ENCODE measurements around the gene ACVR2A. TPM values are rescaled to one million over a fixed set of nuclear protein-coding genes. Genes with fewer than 3 reads are reported as not detected.

The ACVR2A gene
- total RNA-seq, 6 experiments from 2014 or later: 4.1 to 6.2 (median 5.0) TPM

DNA sequence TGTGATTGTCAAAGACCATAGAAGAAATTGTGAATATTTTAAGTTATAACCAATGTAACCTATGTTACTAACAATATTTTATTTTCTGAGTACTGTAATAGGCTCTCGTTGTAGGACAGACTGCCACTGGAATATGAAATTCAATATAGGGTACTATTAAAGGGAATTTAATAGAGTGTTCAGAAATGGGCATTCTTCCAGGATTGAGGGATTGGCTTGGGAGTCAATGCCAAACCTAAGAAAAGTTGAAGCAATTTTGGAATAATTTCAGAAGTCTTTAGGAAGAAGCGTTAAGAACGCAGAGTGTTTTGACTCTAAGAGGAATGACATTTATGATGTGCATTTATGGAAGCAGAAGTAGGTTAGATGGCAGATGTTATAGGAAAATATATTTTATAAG lies 79.0 kb downstream of the ACVR2A start:
- no peak for DNase-seq
- H3K27me3 Mint-ChIP-seq (ENCODE audit: insufficient read depth): no peaks in the 10 kb centered on the region
- no peaks in the 10 kb centered on the region for H3K4me1 Mint-ChIP-seq (ENCODE audit: low read depth)
- peaks cover 4% of the 10 kb centered on the region; the same call in 1 of the 2 replicates for H3K36me3 Mint-ChIP-seq (ENCODE audit: low read depth)
- no peak overlapping the region for H3K4me3 Mint-ChIP-seq
- H3K9me3 Mint-ChIP-seq: no peaks in the 10 kb centered on the region
- H3K27ac Mint-ChIP-seq: no peak overlapping the region
- TF ChIP-seq, protein P1, sequence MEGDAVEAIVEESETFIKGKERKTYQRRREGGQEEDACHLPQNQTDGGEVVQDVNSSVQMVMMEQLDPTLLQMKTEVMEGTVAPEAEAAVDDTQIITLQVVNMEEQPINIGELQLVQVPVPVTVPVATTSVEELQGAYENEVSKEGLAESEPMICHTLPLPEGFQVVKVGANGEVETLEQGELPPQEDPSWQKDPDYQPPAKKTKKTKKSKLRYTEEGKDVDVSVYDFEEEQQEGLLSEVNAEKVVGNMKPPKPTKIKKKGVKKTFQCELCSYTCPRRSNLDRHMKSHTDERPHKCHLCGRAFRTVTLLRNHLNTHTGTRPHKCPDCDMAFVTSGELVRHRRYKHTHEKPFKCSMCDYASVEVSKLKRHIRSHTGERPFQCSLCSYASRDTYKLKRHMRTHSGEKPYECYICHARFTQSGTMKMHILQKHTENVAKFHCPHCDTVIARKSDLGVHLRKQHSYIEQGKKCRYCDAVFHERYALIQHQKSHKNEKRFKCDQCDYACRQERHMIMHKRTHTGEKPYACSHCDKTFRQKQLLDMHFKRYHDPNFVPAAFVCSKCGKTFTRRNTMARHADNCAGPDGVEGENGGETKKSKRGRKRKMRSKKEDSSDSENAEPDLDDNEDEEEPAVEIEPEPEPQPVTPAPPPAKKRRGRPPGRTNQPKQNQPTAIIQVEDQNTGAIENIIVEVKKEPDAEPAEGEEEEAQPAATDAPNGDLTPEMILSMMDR (IDR thresholded peaks at IDR 0.05): no peak

DNA sequence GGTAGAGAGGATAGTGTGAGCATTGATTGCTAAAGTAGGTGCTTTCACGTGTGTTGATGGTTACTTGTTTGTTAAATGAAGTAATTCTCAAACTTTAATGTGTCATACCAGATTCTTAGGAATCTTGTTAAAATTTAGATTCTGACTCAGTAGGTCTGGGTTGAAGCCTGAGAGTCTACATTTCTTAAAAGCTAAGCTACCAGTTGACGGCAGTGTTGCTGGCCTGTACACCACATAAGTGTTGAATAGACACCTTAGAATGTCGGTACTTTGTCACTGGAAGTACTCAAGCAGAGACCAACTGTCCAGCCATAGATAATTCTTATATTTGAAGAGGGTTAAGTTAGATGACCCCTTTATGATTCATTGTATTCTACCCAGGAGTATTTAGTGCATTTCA lies 79.8 kb downstream of the ACVR2A start:
- Mint-ChIP-seq H3K27ac (no peak overlapping the region), H3K4me3 (no peak overlapping the region), H3K27me3 (ENCODE audit: insufficient read depth) (no peaks in the 10 kb centered on the region), H3K9me3 (no peaks in the 10 kb centered on the region), H3K36me3 (ENCODE audit: low read depth) (peaks cover 4% of the 10 kb centered on the region; the same call in 1 of the 2 replicates), H3K4me1 (ENCODE audit: low read depth) (no peaks in the 10 kb centered on the region)
- TF ChIP-seq, protein P1 (IDR thresholded peaks at IDR 0.05): no peak
- no peak for DNase-seq

DNA sequence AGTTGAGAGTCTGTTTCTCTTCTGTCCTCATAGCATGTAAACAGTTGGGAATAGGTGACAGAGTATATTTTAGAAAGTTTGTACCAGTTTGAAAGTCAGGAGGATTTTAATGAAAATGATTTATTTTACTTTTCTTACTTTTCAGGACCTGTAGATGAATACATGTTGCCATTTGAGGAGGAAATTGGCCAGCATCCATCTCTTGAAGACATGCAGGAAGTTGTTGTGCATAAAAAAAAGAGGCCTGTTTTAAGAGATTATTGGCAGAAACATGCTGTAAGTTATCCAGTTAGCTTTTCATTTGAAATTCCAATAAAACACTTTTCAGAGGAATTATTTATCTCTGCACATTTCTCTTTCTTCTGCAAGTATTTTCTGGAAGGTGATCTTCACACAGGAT lies 81.1 kb downstream of the ACVR2A start:
- peaks cover 4% of the 10 kb centered on the region; the same call in 1 of the 2 replicates for H3K36me3 Mint-ChIP-seq (ENCODE audit: low read depth)
- no peak overlapping the region for H3K27ac Mint-ChIP-seq
- no peak for DNase-seq
- no peak overlapping the region for H3K4me3 Mint-ChIP-seq
- TF ChIP-seq, protein P1 (IDR thresholded peaks at IDR 0.05): no peak
- H3K27me3 Mint-ChIP-seq (ENCODE audit: insufficient read depth): no peaks in the 10 kb centered on the region
- no peaks in the 10 kb centered on the region for H3K4me1 Mint-ChIP-seq (ENCODE audit: low read depth)
- H3K9me3 Mint-ChIP-seq: no peaks in the 10 kb centered on the region

DNA sequence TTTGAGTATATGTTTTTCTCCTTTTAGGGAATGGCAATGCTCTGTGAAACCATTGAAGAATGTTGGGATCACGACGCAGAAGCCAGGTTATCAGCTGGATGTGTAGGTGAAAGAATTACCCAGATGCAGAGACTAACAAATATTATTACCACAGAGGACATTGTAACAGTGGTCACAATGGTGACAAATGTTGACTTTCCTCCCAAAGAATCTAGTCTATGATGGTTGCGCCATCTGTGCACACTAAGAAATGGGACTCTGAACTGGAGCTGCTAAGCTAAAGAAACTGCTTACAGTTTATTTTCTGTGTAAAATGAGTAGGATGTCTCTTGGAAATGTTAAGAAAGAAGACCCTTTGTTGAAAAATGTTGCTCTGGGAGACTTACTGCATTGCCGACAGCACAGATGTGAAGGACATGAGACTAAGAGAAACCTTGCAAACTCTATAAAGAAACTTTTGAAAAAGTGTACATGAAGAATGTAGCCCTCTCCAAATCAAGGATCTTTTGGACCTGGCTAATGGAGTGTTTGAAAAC lies 82.3 kb downstream of the ACVR2A start:
- H3K4me3 Mint-ChIP-seq: no peak overlapping the region
- TF ChIP-seq, protein P1 (IDR thresholded peaks at IDR 0.05): no peak
- no peaks in the 10 kb centered on the region for H3K27me3 Mint-ChIP-seq (ENCODE audit: insufficient read depth)

GRCh38 chr2:147933931-147934330 lies 89.1 kb downstream of the ACVR2A start:
- Mint-ChIP-seq H3K4me3 (no peak overlapping the region), H3K9me3 (no peaks in the 10 kb centered on the region), H3K27me3 (ENCODE audit: insufficient read depth) (no peaks in the 10 kb centered on the region), H3K4me1 (ENCODE audit: low read depth) (no peaks in the 10 kb centered on the region), H3K27ac (no peak overlapping the region), H3K36me3 (ENCODE audit: low read depth) (no peaks in the 10 kb centered on the region)
- DNase-seq: no peak
- TF ChIP-seq, protein P1 (IDR thresholded peaks at IDR 0.05): no peak

More for the DNA sequence above, 82.3 kb downstream of the ACVR2A start:
- H3K9me3 Mint-ChIP-seq: no peaks in the 10 kb centered on the region
- no peak for DNase-seq
- H3K36me3 Mint-ChIP-seq (ENCODE audit: low read depth): no peaks in the 10 kb centered on the region
- no peaks in the 10 kb centered on the region for H3K4me1 Mint-ChIP-seq (ENCODE audit: low read depth)
- no peak overlapping the region for H3K27ac Mint-ChIP-seq
